Keratinocyte (primary cell): ENCODE measurements around the gene TMEM183A.

Experiments used
- EZH2 ChIP-seq: IDR thresholded peaks from one replicate; pipeline ENCODE4 v1.6.1; 2012; ENCODE audit warnings: inconsistent platforms, mild to moderate bottlenecking, low read length, moderate library complexity
- TF ChIP-seq, protein P1 (sequence below), 3 experiments: IDR thresholded peaks in 1 of 3; conservative IDR thresholded peaks in 1 of 3; optimal IDR thresholded peaks in 1 of 3; 2 replicates in 2 of 3; 3 replicates in 1 of 3; pipeline versions ENCODE3 to v1.5.1; 2011; ENCODE audit warnings: low read length in 3 of 3, mild to moderate bottlenecking in 3 of 3, moderate library complexity in 2 of 3, control low read depth in 1 of 3, inconsistent platforms in 1 of 3; ENCODE audit not compliant: insufficient read depth in 2 of 3; ENCODE audit errors: extremely low read depth in 1 of 3

DNA sequence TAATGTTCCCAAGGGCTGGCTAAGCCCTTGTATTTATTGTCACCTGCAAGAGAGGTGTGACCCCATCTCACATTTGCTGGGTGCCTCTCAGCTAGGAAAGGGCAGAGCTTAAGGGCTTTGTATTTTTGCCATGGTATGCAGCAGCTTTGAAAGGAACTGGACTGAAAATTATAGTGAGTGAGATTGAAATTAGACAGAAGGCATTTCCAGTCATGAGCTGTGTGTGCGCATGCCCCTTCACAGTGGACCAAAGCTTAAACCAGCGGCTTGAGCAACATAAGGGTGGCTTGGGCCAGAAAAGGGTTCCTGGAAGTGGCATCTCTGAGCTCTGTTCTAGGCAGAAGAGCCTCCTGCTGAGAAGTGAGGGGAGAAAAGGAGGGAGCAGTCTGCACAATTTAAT, 58.8 kb downstream of the TMEM183A start:
- TF ChIP-seq, protein P1, sequence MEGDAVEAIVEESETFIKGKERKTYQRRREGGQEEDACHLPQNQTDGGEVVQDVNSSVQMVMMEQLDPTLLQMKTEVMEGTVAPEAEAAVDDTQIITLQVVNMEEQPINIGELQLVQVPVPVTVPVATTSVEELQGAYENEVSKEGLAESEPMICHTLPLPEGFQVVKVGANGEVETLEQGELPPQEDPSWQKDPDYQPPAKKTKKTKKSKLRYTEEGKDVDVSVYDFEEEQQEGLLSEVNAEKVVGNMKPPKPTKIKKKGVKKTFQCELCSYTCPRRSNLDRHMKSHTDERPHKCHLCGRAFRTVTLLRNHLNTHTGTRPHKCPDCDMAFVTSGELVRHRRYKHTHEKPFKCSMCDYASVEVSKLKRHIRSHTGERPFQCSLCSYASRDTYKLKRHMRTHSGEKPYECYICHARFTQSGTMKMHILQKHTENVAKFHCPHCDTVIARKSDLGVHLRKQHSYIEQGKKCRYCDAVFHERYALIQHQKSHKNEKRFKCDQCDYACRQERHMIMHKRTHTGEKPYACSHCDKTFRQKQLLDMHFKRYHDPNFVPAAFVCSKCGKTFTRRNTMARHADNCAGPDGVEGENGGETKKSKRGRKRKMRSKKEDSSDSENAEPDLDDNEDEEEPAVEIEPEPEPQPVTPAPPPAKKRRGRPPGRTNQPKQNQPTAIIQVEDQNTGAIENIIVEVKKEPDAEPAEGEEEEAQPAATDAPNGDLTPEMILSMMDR (optimal IDR thresholded peaks at IDR 0.05 in 1 of 3, IDR thresholded peaks at IDR 0.05 in 1 of 3, conservative IDR thresholded peaks at IDR 0.05 in 1 of 3; ENCODE audit: extremely low read depth in 1 of 3, insufficient read depth in 2 of 3, low read length in 3 of 3), result no peak
- TF ChIP-seq EZH2, result no peak
